Body of pancreas (tissue), 4 donors: ENCODE data around the gene ATF7.

ENCODE experiments used
- CTCF ChIP-seq, 7 experiments: fragments of 450-650 bp in 4 of 7; fragments of 200-600 bp in 3 of 7; sonication (generic) in 3 of 7; IDR thresholded peaks; one replicate each; pipeline ENCODE4 v1.5.1; 2016 to 2019; ENCODE audit warnings: antibody characterized with exemption in 7 of 7
- POLR2A ChIP-seq, 3 donors: fragments of 450-650 bp; IDR thresholded peaks; one replicate each; pipeline ENCODE4 v1.6.1; 2016; ENCODE audit warnings: antibody characterized with exemption in 3 of 3, mild to moderate bottlenecking in 2 of 3

- no peak for TF ChIP-seq POLR2A (IDR thresholded peaks at IDR 0.05)
- no peak for TF ChIP-seq CTCF (IDR thresholded peaks at IDR 0.05)
Observed at GRCh38 chr12:53660041-53660440, 33.9 kb upstream of the ATF7 start.
